Measurements from ENCODE around the gene ALDH3B1.
"Not testable (repeated sequence)": the region's sequence is repeated elsewhere in the genome, so short reads cannot be mapped to it uniquely, and the experiment has no call there.

ALDH3B1 gene, protein sequence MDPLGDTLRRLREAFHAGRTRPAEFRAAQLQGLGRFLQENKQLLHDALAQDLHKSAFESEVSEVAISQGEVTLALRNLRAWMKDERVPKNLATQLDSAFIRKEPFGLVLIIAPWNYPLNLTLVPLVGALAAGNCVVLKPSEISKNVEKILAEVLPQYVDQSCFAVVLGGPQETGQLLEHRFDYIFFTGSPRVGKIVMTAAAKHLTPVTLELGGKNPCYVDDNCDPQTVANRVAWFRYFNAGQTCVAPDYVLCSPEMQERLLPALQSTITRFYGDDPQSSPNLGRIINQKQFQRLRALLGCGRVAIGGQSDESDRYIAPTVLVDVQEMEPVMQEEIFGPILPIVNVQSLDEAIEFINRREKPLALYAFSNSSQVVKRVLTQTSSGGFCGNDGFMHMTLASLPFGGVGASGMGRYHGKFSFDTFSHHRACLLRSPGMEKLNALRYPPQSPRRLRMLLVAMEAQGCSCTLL

GRCh38 chr11:68010090-68011041 lies at the start of gene ALDH3B1:
ALDH3B1 (plus strand) TSS chr11:68010327; CDS start chr11:68015298, 4,971 bp downstream.
- peak; percentile 83 for DNase-seq (ENCODE audit: low read depth)

GRCh38 chr11:67963217-67963616 lies 46.9 kb upstream of the ALDH3B1 start:
- DNase-seq (ENCODE audit: low read depth) = not testable (repeated sequence)

GRCh38 chr11:67963879-67964278 lies 46.2 kb upstream of the ALDH3B1 start:
- DNase-seq (ENCODE audit: low read depth) = not testable (repeated sequence)

GRCh38 chr11:67964746-67965145 lies 45.4 kb upstream of the ALDH3B1 start:
- not testable (repeated sequence) for DNase-seq (ENCODE audit: low read depth)

DNA sequence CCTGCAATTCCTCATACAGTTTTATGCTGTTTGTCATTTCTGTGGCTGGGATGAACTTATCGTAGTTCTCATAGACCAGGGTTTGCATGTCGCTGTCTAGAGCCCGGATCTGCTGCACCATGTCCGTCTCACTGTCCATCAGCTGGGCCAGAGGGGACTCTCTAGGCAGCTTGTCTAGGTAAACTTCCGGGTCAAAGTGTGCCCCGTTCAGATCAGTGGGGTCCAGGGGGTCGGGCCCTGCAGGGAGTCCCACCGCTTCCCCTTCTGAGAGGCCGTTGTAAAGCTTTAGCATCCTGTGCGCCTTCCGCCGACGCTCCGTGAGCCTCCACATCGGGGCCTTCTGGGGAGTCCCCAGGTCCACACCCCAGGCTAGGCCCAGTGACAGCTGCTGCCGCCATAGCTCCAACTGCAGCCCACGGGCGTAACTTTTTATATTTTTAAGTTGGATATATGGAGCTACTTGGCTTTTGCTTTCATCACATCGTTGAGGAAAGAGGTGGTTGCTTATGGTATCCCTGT lies 44.2 kb upstream of the ALDH3B1 start:
- DNase-seq (ENCODE audit: low read depth) = not testable (repeated sequence)

- not testable (repeated sequence) for DNase-seq (ENCODE audit: low read depth)
Observed at GRCh38 chr11:67974746-67975145, 35.4 kb upstream of the ALDH3B1 start.

DNA sequence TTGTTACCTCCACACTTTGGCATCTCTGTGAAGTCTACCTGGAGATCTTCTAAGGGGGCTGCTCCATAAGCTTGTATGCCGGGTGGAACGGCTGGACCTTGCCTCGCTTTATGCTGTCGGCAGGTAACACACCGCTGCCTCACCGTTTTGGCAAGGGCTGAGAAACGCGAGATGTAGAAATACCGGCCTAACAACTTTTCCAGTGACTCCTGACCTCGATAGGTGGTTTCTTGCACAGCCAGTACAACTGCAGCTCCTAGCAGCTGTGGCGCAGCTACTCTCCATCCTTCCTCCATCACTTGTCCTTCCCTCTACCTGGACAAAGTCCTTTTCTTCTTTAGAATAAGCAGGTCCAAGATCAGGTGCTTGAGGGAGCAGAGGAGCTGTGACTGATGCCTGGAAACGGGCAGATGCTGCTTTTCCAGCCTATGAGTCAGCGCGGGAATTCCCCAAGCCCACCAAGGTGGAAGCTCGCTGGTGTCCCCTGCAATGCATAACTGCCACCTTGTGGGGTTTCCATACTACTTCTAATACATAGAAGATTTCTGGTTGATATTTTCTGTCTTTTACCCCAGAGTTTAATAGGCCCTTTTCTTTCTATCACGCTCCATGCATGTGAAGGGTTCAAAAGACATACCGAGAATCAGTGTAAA lies 31.2 kb upstream of the ALDH3B1 start:
- not testable (repeated sequence) for DNase-seq (ENCODE audit: low read depth)

DNA sequence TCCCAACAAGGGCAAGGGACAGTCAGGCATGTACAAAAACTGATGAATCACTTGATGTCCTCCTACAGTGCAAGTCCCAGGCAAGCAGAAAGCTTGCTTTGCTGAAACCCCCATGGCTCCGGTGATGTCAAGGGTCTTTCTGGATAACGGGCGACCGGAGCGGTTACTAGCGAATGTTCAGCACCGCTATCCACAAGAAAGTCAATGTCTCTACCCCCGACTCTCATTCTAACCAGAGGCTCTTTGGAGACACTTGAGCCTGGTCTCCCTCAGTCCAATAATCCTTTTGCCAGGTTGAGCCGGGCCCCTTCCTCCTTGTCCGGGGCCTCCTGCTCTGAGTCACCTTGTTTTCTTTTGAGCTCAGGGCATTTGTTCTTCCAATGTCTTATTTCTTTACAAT lies 28.9 kb upstream of the ALDH3B1 start:
- DNase-seq (ENCODE audit: low read depth) = not testable (repeated sequence)

DNA sequence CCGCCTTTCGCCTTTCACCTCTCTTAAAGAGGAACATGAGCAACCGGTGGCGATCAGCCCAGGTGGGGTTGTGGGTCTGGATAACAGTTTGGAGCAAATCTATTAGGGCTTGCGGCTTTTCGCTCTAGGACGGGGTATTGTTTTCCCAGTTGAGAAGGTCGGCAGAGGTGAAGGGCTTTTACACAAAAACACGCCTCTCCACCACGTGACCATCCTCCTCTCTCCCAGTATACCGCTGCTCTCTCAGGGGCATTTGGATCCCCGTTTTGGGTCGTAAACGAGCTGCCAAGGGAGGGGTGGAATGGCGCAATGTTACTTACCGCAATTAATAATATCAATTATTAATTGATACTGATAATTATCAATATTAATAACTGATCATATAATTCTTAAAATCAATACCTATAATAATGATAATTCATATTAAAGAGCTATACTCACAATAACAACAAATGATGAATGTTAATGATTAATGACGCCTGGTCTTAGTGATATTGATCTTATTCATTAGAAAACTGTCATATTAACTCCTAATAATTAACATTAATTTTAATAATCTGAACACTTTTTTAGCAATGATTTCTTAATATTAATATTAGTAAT lies 27.8 kb upstream of the ALDH3B1 start:
- not testable (repeated sequence) for DNase-seq (ENCODE audit: low read depth)

DNA sequence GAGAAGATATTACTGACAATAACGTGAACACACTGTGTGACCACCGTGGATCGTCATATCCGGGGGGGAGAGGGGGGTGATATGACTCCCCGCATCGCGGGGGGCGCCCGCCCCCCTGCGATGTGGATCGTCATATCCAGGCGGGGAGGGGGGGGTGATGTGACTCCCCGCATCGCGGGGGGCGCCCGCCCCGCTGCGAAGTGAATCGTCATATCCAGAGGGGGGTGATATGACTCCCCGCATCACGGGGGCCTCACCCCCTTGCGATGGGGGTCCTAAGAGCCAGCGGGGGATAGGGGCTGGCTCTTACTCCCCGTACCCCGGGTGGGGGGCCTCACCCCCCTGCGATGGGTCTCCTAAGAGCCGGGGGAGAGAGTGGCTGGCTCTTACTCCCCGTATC lies 26.2 kb upstream of the ALDH3B1 start:
- no peak for DNase-seq (ENCODE audit: low read depth)

DNA sequence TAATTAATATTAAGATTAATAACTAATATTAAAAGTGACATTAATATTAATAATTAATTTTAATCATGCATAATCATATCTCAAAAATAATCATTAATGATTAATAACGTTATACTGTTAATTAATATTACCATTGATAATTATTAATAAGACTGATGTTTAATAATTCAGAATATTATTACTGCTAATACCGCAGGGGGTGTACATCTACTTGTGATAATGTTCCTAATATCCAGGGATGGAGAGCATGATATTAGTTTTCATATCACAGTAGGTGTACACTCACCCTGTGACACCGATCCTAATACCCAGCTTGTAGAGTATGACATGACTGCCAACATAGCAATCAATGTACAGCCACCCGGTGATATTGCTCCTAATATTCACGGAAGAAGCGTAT lies 24.8 kb upstream of the ALDH3B1 start:
- not testable (repeated sequence) for DNase-seq (ENCODE audit: low read depth)

- not testable (repeated sequence) for DNase-seq (ENCODE audit: low read depth)
Observed at GRCh38 chr11:67990546-67991346, 19.4 kb upstream of the ALDH3B1 start.

- not testable (repeated sequence) for DNase-seq (ENCODE audit: low read depth)
Observed at GRCh38 chr11:67991347-67992121, 18.6 kb upstream of the ALDH3B1 start.

GRCh38 chr11:67993821-67994220 lies 16.3 kb upstream of the ALDH3B1 start:
- DNase-seq (ENCODE audit: low read depth) = not testable (repeated sequence)

DNA sequence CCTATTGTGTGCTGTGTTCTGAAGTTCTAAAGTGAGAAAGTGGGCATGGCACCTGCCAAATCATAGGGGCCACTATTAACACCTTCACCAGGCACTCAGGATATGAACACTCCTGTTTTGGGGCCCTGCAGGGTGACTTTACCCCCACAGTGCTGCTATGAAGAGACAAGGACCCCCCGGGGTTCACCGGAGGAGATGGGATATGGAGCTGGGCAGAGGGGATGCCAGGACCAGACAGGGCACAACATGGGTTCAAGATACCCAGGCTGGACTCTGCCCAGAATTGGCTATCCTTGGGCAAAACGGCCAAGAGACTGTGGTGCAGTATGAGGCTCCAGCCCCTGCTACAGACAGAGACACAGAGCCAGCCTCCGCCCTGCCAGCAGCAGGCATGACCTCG lies 15.7 kb upstream of the ALDH3B1 start:
- not testable (repeated sequence) for DNase-seq (ENCODE audit: low read depth)

- DNase-seq (ENCODE audit: low read depth) = not testable (repeated sequence)
Observed at GRCh38 chr11:67995129-67995528, 15.0 kb upstream of the ALDH3B1 start.

DNA sequence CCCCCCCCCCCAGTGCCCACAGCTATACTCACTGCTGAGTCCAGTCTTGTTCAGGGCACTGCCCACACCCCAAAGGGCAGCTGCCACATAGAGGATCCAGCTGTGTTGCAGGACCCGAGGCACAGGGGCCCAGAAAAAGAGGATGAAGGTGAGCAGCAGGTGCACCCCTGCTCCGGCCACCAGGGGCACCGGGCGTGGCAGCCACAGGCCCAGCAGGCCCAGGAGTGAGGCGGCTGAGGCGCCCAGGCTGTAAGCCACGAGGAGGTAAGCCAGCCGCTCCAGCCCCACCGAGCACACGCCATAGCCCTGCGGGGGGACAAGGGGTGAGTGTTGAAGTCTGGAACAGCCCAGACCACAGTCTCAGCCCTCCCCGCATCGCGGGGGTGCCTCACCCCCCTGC lies 14.5 kb upstream of the ALDH3B1 start:
- DNase-seq (ENCODE audit: low read depth) = not testable (repeated sequence)

DNA sequence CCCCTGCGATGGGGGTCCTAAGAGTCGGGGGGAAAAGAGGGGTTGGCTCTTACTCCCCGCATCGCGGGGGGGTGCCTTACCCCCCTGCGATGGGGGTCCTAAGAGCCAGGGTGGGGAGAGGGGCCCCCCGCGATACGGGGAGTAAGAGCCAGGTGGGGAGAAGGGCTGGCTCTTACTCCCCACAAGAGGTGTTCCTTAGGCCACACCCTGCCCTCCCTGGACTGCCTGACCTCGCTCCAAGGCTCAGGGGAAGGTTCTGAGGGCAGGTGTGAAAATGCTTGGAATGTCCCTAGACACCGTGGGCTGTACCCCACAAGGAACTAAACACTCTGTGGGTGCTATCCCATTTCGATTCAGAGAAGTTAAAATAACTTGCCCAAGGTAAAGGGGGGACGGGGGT lies 14.1 kb upstream of the ALDH3B1 start:
- no peak for DNase-seq (ENCODE audit: low read depth)

DNA sequence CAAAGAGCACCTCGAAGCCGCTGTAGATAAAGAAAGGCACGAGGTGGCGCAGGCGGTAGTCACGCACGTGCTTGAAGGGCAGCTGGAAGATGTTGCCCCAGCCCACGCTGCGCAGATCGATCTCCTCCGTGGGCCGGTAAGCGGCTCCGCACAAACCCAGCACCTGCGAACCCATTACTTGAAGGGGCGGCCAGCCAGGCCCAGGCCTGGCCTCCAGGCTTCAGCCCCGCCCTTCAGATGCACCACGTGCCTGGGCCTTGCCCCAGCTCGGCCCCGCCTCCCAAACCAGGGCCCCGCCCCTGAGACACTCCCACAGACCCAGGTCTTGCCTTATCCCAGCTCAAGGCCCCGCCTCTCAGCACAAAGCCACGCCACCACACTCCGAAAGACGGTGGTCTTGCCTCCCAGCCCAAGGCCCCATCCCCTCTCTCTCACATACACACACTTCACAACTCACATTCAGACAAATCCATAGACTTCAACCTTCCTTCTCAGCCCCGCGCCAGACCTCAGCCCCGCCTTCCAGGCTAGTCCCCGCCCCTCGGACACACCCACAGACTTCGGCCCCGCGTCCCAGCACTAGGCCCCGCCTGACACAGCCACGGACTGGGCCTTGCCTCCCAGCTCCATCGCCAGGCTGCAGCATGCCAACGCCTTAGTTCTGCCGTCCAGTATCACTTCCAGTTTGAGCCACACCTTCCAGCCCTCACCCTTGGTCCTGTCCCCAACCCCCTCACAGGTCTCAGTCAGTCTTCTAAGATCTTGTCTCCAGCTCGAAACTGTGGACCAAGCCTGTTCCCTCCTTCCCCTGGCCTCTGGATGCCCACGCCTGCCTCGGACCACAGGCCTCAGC lies 13.3 kb upstream of the ALDH3B1 start:
- no peak for DNase-seq (ENCODE audit: low read depth)
